ENCODE results near the gene NPB.
"Not testable (repeated sequence)": the region's sequence is repeated elsewhere in the genome, so short reads cannot be mapped to it uniquely, and the experiment has no call there.

Gene NPB

GRCh38 chr17:81913394-81914102 lies 11.5 kb downstream of the NPB start:
- no peak for DNase-seq

GRCh38 chr17:81914103-81914850 lies 12.2 kb downstream of the NPB start:
- no peak for DNase-seq

- no peak for DNase-seq
Observed at GRCh38 chr17:81915331-81915730, 13.3 kb downstream of the NPB start.

- peak; percentile 72 for DNase-seq
Observed at GRCh38 chr17:81916234-81917001, 14.4 kb downstream of the NPB start.

- peak; percentile 92 for DNase-seq
Observed at GRCh38 chr17:81917565-81918332, 15.7 kb downstream of the NPB start, which contains the start of gene SIRT7. TSS of gene SIRT7 (minus strand) at chr17:81918176. CDS start at chr17:81918131, 45 bp downstream.

- DNase-seq = not testable (repeated sequence)
Observed at GRCh38 chr17:81918333-81918669, 16.3 kb downstream of the NPB start.

- no peak for DNase-seq
Observed at GRCh38 chr17:81918832-81919545, 17.0 kb downstream of the NPB start.

- DNase-seq = peak; percentile 65
Observed at GRCh38 chr17:81920612-81921536, 18.8 kb downstream of the NPB start.

- no peak for DNase-seq
Observed at GRCh38 chr17:81921537-81921862, 19.5 kb downstream of the NPB start.

- no peak for DNase-seq
Observed at GRCh38 chr17:81921996-81922565, 20.0 kb downstream of the NPB start.

GRCh38 chr17:81922566-81923301 lies 20.7 kb downstream of the NPB start:
- no peak for DNase-seq

GRCh38 chr17:81923302-81924260 lies 21.5 kb downstream of the NPB start:
- peak; percentile 83 for DNase-seq

GRCh38 chr17:81924557-81925532 lies 22.8 kb downstream of the NPB start:
- DNase-seq = no peak

- DNase-seq = no peak
Observed at GRCh38 chr17:81925860-81926450, 23.9 kb downstream of the NPB start.

- peak; percentile 85 for DNase-seq
Observed at GRCh38 chr17:81926451-81927151, 24.6 kb downstream of the NPB start.

- DNase-seq = no peak
Observed at GRCh38 chr17:81927152-81927652, 25.2 kb downstream of the NPB start.

All from suppressor macrophage treated with lipopolysaccharide for 4 hours (primary cell).